Left forelimb (tissue), 1 donor: ENCODE measurements around the gene ITPR3.

Experiments used
- DNase-seq: peaks from one replicate; pipeline ENCODE4 v3.0.0-alpha.2; 2018; ENCODE audit warnings: low spot score

The ITPR3 gene

GRCh38 chr6:33638556-33638955, 17.4 kb downstream of the ITPR3 start:
- no peak for DNase-seq

GRCh38 chr6:33639559-33639958, 18.4 kb downstream of the ITPR3 start:
- no peak for DNase-seq

GRCh38 chr6:33640361-33640760, 19.2 kb downstream of the ITPR3 start:
- DNase-seq = no peak

- no peak for DNase-seq
These were observed 20.0 kb downstream of the ITPR3 start for GRCh38 chr6:33641144-33641543.

GRCh38 chr6:33641602-33642001, 20.5 kb downstream of the ITPR3 start:
- DNase-seq = no peak

- DNase-seq = no peak
These were observed 21.8 kb downstream of the ITPR3 start for GRCh38 chr6:33642897-33643296.

GRCh38 chr6:33651403-33651802, 30.3 kb downstream of the ITPR3 start:
- no peak for DNase-seq

GRCh38 chr6:33652002-33652401, 30.9 kb downstream of the ITPR3 start:
- no peak for DNase-seq

GRCh38 chr6:33654831-33655554, 33.9 kb downstream of the ITPR3 start:
- DNase-seq = no peak

- no peak for DNase-seq
These were observed 35.7 kb downstream of the ITPR3 start for GRCh38 chr6:33656844-33657243.

GRCh38 chr6:33658982-33659689, 38.0 kb downstream of the ITPR3 start:
- DNase-seq = no peak

GRCh38 chr6:33659986-33660385, 38.9 kb downstream of the ITPR3 start:
- no peak for DNase-seq

GRCh38 chr6:33661106-33661838, 40.1 kb downstream of the ITPR3 start:
- no peak for DNase-seq

GRCh38 chr6:33662318-33662717, 41.2 kb downstream of the ITPR3 start:
- no peak for DNase-seq

GRCh38 chr6:33663028-33663427, 41.9 kb downstream of the ITPR3 start:
- DNase-seq = no peak

GRCh38 chr6:33663727-33664449, 42.8 kb downstream of the ITPR3 start:
- no peak for DNase-seq

- DNase-seq = no peak
These were observed 43.5 kb downstream of the ITPR3 start for GRCh38 chr6:33664506-33665057.

- no peak for DNase-seq
These were observed 44.8 kb downstream of the ITPR3 start for GRCh38 chr6:33665957-33666356.

- DNase-seq = no peak
These were observed 46.0 kb downstream of the ITPR3 start for GRCh38 chr6:33667072-33667471.

GRCh38 chr6:33667776-33668175, 46.7 kb downstream of the ITPR3 start:
- DNase-seq = no peak

GRCh38 chr6:33668328-33668727, 47.2 kb downstream of the ITPR3 start:
- no peak for DNase-seq

- DNase-seq = no peak
These were observed 47.8 kb downstream of the ITPR3 start for GRCh38 chr6:33668914-33669313.
